Measurements from ENCODE around the gene AIG1. TPM values are rescaled to one million over a fixed set of nuclear protein-coding genes. Genes with fewer than 3 reads are reported as not detected.

The AIG1 gene
- total RNA-seq, 1 donor, result 70.9 TPM

- Histone ChIP-seq H3K27ac (ENCODE audit: low read depth, low read length) (no peak overlapping the region), H4K20me1 (ENCODE audit: insufficient read depth, low read length) (no peaks in the 10 kb centered on the region), H3K36me3 (ENCODE audit: insufficient read depth, low read length) (no peaks in the 10 kb centered on the region), H3K79me2 (ENCODE audit: insufficient read depth, low read length) (no peaks in the 10 kb centered on the region), H3K4me1 (ENCODE audit: insufficient read depth, low read length) (peaks cover 11% of the 10 kb centered on the region), H3K4me2 (ENCODE audit: insufficient read depth, low read length) (no peak overlapping the region), H2AFZ (ENCODE audit: low read length) (no peak overlapping the region), H3K27me3 (ENCODE audit: insufficient read depth, low read length) (no peaks in the 10 kb centered on the region), H3K4me3 (ENCODE audit: insufficient read depth, low read length) (no peak overlapping the region), H3K9me3 (ENCODE audit: low read depth, low read length) (no peaks in the 10 kb centered on the region)
- TF ChIP-seq, protein P1, sequence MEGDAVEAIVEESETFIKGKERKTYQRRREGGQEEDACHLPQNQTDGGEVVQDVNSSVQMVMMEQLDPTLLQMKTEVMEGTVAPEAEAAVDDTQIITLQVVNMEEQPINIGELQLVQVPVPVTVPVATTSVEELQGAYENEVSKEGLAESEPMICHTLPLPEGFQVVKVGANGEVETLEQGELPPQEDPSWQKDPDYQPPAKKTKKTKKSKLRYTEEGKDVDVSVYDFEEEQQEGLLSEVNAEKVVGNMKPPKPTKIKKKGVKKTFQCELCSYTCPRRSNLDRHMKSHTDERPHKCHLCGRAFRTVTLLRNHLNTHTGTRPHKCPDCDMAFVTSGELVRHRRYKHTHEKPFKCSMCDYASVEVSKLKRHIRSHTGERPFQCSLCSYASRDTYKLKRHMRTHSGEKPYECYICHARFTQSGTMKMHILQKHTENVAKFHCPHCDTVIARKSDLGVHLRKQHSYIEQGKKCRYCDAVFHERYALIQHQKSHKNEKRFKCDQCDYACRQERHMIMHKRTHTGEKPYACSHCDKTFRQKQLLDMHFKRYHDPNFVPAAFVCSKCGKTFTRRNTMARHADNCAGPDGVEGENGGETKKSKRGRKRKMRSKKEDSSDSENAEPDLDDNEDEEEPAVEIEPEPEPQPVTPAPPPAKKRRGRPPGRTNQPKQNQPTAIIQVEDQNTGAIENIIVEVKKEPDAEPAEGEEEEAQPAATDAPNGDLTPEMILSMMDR (IDR thresholded peaks at IDR 0.05; ENCODE audit: extremely low read depth, low read depth, low read length), result no peak
- DNase-seq (ENCODE audit: insufficient read length, low spot score, missing footprints), result no peak
These were observed 261.7 kb downstream of the AIG1 start for GRCh38 chr6:143322386-143322785.

DNA sequence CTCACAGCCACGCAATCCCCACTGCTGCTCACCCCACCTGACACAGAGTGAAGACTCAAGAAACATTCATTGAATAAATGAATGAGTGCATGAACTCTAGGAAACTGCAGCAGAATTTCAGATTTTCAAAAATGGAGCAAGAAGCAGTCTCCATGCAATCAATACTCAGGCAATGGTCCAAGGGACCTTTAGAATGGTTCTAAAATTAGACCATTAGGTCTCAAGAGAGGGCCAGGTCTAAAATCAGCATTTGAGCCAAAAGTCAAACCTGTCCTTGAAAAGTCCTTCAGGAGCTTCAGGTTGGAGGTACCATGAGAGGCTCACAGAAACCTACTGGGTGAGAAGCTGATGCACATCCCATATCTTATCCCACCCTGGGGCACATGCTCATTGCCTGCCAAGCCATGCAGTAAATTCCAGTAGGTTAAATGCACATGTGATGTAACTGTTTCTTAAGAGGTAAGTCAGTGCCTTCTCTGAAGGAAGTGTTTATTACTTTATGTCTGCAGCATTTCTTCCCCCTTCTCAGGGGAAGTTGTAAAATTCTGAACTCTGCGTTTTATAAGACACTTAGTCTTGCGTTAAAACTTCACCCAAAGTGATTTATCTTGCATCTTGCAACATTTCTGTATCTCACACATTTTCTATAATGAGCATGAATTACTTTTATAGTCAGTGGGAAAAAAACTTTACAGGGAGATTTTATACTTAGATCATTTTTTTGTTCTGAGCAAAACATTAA, 263.2 kb downstream of the AIG1 start:
- Histone ChIP-seq H4K20me1 (ENCODE audit: insufficient read depth, low read length) (no peaks in the 10 kb centered on the region), H3K36me3 (ENCODE audit: insufficient read depth, low read length) (no peaks in the 10 kb centered on the region), H3K4me1 (ENCODE audit: insufficient read depth, low read length) (peaks cover 11% of the 10 kb centered on the region), H3K4me3 (ENCODE audit: insufficient read depth, low read length) (no peak overlapping the region), H3K4me2 (ENCODE audit: insufficient read depth, low read length) (no peak overlapping the region), H3K27me3 (ENCODE audit: insufficient read depth, low read length) (no peaks in the 10 kb centered on the region), H2AFZ (ENCODE audit: low read length) (no peak overlapping the region), H3K9me3 (ENCODE audit: low read depth, low read length) (no peaks in the 10 kb centered on the region), H3K27ac (ENCODE audit: low read depth, low read length) (no peak overlapping the region), H3K79me2 (ENCODE audit: insufficient read depth, low read length) (no peaks in the 10 kb centered on the region)
- TF ChIP-seq, protein P1 (IDR thresholded peaks at IDR 0.05; ENCODE audit: extremely low read depth, low read depth, low read length), result no peak
- no peak for DNase-seq (ENCODE audit: insufficient read length, low spot score, missing footprints)

GRCh38 chr6:143325379-143326140, 264.9 kb downstream of the AIG1 start:
- H3K79me2 ChIP-seq (ENCODE audit: insufficient read depth, low read length), result no peaks in the 10 kb centered on the region
- no peak overlapping the region for H3K4me2 ChIP-seq (ENCODE audit: insufficient read depth, low read length)
- H2AFZ ChIP-seq (ENCODE audit: low read length), result peak overlapping the region; percentile 15
- TF ChIP-seq, protein P1 (IDR thresholded peaks at IDR 0.05; ENCODE audit: extremely low read depth, low read depth, low read length), result no peak
- H3K4me3 ChIP-seq (ENCODE audit: insufficient read depth, low read length), result no peak overlapping the region
- peaks cover 11% of the 10 kb centered on the region for H3K4me1 ChIP-seq (ENCODE audit: insufficient read depth, low read length)
- no peaks in the 10 kb centered on the region for H3K9me3 ChIP-seq (ENCODE audit: low read depth, low read length)
- no peaks in the 10 kb centered on the region for H3K36me3 ChIP-seq (ENCODE audit: insufficient read depth, low read length)
- H4K20me1 ChIP-seq (ENCODE audit: insufficient read depth, low read length), result no peaks in the 10 kb centered on the region
- peak overlapping the region; percentile 18 for H3K27ac ChIP-seq (ENCODE audit: low read depth, low read length)
- DNase-seq (ENCODE audit: insufficient read length, low spot score, missing footprints), result no peak
- H3K27me3 ChIP-seq (ENCODE audit: insufficient read depth, low read length), result no peaks in the 10 kb centered on the region

DNA sequence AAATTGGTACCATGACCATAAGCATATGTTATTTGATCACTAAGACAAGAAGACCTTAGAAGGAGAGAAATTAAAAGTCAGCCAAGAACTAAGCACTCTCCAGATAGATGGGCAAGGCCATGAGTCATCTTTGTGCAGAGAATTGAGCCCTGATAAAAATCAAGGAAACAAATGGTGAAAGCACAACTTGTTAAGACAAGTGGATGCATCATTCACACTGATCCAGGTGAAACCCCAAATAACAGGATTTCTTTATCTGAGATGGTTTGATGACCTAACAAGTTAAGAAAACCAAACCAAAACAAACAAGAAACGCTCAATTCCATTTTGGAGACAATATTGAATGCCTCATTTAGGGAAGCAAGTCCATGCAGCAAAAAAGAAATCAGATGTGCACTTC, 268.2 kb downstream of the AIG1 start:
- Histone ChIP-seq H4K20me1 (ENCODE audit: insufficient read depth, low read length) (no peaks in the 10 kb centered on the region), H3K9me3 (ENCODE audit: low read depth, low read length) (no peaks in the 10 kb centered on the region), H3K27me3 (ENCODE audit: insufficient read depth, low read length) (no peaks in the 10 kb centered on the region), H3K27ac (ENCODE audit: low read depth, low read length) (no peak overlapping the region), H3K4me3 (ENCODE audit: insufficient read depth, low read length) (no peak overlapping the region), H3K4me1 (ENCODE audit: insufficient read depth, low read length) (peaks cover 17% of the 10 kb centered on the region), H3K36me3 (ENCODE audit: insufficient read depth, low read length) (no peaks in the 10 kb centered on the region), H2AFZ (ENCODE audit: low read length) (no peak overlapping the region), H3K79me2 (ENCODE audit: insufficient read depth, low read length) (no peaks in the 10 kb centered on the region), H3K4me2 (ENCODE audit: insufficient read depth, low read length) (no peak overlapping the region)
- no peak for DNase-seq (ENCODE audit: insufficient read length, low spot score, missing footprints)
- TF ChIP-seq, protein P1 (IDR thresholded peaks at IDR 0.05; ENCODE audit: extremely low read depth, low read depth, low read length), result no peak
